Left renal cortex interstitium (tissue), 4 donors: ENCODE measurements around the gene ZNF791. TPM values are rescaled to one million over a fixed set of nuclear protein-coding genes. Genes with fewer than 3 reads are reported as not detected.
"Not testable (repeated sequence)": the region's sequence is repeated elsewhere in the genome, so short reads cannot be mapped to it uniquely, and the experiment has no call there.

Experiments
- DNase-seq, 4 donors: peaks; one replicate each; pipeline ENCODE4 v3.0.0-alpha.2; 2013; ENCODE audit warnings: low read depth in 4 of 4, low spot score in 2 of 4, missing footprints in 1 of 4
- polyA plus RNA-seq, 4 donors: library from polyadenylated mRNA; unstranded; fragments of 120-200 nt; gene quantifications; one replicate each; pipeline ENCODE4 v1.2.1, GENCODE V29; 2013; ENCODE audit not compliant: insufficient read length in 4 of 4

ZNF791 gene
- polyA plus RNA-seq, 4 donors = 13.7 to 26.7 (median 20.9) TPM

- DNase-seq = no peak
Measured at GRCh38 chr19:12628040-12629022, 17.6 kb downstream of the ZNF791 start.

DNA sequence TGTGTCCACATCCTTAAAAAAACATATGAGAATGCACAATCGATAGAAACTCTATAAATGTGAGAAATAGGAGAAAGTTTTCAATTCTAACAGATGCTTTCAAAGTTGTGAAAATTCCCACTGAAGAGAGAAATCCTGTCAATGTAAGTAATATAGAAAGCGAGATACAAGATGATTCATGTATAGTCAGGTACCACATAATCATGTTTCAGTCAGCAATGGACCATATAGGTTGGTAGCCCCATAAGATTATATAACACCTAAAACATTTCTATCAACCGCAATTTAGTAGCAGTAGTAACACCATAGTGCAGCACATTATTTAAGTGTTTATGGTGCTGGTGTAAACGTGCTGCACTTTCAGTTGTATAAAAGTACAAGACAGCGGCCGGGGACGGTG, 18.5 kb downstream of the ZNF791 start:
- no peak for DNase-seq

GRCh38 chr19:12636631-12637030, 25.9 kb downstream of the ZNF791 start:
- no peak for DNase-seq

DNA sequence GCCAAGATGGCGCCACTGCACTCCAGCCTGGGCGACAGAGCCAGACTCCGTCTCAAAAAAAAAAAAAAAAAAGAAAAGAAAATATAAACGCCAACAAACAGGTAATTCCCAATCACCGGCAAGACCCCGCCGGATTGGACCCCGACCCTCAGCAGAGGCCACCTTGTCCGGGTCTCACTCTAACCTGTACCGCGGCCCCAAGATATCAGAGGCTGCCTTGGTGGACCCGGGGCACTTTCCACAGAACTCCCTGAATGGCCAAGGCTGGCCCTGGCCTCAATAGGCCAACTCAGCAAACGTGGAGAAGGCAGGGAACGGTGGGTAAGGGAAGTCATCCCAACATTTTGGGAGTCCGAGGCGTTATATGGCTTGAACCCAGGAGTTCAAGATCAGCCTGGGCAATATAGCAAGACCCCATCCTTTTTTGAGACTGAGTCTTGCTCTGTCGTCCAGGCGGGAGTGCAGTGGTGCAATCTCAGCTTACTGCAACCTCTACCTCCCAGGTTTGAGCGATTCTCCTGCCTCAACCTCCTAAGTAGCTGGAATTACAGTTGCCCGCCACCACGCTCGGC, 28.0 kb downstream of the ZNF791 start:
- no peak for DNase-seq

- DNase-seq = peak in 2 of 4 donors; percentile 58
Measured at GRCh38 chr19:12639901-12640613, 29.3 kb downstream of the ZNF791 start.

GRCh38 chr19:12641456-12641855, 30.7 kb downstream of the ZNF791 start:
- no peak for DNase-seq

- no peak for DNase-seq
Measured at GRCh38 chr19:12642506-12642905, 31.8 kb downstream of the ZNF791 start.

- DNase-seq = not testable (repeated sequence)
Measured at GRCh38 chr19:12643716-12644115, 33.0 kb downstream of the ZNF791 start.

- DNase-seq = no peak
Measured at GRCh38 chr19:12646551-12646950, 35.8 kb downstream of the ZNF791 start.

- DNase-seq = no peak
Measured at GRCh38 chr19:12647047-12647446, 36.3 kb downstream of the ZNF791 start.

GRCh38 chr19:12647490-12648071, 36.9 kb downstream of the ZNF791 start:
- DNase-seq = no peak

DNA sequence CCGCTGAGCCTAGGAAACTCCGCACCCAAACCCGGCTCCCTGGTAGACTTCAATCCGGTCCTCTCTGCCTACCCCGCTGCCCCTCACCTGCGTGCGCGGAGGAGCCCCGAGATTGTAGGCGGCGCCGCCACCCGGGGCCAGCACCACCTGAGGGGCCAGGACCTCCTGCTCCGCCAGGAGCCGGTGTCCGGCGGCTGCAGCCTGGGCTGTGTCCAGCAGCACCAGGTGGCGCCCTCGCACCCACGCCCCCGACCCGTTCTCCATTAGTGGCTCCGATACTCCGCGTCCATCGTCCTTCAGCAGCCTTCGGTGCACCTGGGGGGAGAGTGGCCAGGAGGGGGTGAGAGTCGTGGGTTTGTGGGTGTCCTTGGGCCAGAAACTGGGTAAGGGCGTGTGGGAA, 37.4 kb downstream of the ZNF791 start:
- no peak for DNase-seq

- DNase-seq = no peak
Measured at GRCh38 chr19:12649941-12650340, 39.2 kb downstream of the ZNF791 start.

DNA sequence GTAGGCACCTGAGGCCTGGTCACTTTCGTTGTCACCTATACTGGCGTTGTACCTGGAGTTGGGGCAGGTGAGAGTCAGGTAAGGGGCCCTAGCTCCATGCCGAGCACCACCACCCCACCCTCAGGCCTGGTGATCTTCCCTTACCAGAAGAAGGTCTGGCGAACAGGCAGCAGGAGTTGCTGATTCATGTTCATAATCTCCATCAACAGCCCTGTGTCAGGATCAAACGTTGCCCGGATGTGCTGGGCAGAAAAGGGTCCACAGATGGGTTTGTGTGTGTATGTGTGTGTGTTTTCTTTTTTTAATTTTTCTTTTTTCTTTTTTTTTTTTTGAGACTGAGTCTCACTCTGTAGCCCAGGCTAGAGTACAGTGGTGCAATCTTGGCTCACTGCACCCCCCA, 41.5 kb downstream of the ZNF791 start:
- DNase-seq = no peak

GRCh38 chr19:12655546-12655945, 44.8 kb downstream of the ZNF791 start:
- DNase-seq = no peak

DNA sequence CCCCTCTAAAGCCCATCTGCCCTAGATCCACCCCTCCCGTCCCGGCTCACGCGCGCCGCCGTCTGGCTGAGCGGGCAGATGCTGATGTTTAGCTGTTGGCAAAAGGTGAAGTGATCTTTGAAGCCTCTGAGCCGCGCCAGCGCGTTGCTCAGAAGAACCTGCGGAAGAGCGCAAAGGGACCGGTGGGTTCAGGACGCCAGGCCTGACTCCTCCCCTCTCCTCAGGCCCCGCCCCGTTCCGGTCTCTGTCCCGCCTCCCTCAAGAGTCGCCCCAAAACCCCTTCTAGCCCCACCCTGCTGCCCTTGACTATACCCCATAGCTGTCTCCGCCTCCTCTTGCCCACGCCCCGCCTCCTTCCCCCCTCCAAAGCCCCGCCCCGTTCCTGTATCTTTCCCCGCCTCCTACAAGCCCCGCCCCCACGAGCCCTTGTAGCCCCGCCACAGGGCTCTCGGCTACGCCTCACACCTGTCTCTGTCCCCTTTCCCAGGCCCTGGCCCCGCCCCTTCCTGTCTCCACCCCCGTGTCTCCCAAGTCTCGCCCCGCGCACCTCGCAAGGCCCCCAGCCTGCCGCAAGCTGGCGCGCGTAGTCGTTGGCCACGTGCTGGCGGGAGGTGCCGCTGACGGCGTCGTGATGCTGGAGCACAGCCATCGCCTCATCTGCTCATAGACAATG, 46.3 kb downstream of the ZNF791 start:
- DNase-seq = no peak

DNA sequence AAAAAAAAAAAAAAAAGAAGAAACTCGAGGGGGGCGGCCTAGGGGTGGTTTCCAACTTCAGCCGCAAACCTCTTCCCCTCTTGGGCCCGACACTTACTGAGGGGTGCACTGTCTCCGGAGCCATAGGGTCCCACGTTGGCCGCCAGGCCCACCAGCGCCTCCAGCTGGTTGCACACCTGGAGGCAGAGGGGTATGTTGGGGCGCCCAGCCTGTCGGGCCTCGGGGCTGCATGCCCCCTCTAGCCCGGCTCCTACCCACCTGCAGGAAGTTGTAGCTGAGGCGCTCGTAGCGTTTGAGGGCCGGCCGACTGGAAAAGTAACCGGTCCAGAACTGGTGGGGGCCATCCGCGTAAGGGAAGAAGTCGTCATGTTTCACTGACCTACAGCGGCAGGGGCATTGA, 47.2 kb downstream of the ZNF791 start:
- no peak for DNase-seq

DNA sequence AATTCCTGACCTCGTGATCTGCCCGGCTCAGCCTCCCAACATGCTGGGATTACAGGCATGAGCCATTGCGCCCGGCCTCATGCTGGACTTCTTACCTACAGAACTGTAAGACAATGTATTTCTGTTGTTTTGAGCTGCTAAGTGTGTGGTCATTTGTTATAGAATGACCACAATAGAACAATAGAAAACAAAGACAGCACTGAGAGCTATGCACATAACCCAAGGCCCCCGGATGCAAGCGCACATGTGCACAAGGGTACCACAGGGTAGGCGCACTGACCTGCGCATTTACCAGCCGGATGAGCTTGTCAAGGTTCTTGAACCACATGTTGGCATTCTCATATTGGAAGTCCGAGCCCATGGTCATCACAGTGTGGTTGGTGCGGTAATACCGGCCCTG, 50.3 kb downstream of the ZNF791 start:
- DNase-seq = no peak

- DNase-seq = no peak
Measured at GRCh38 chr19:12664406-12665280, 53.9 kb downstream of the ZNF791 start.

GRCh38 chr19:12665281-12665573, 54.5 kb downstream of the ZNF791 start:
- no peak for DNase-seq
